HG03159 (cell line): ENCODE measurements around the gene ITGB1BP1.

Source experiments
- ATAC-seq: cut with Tn5 transposase; IDR thresholded peaks from one replicate; pipeline ENCODE4 v1.9.1; 2021; ENCODE audit warnings: mild to moderate bottlenecking, moderate library complexity; ENCODE audit not compliant: unreplicated experiment

ITGB1BP1 gene

DNA sequence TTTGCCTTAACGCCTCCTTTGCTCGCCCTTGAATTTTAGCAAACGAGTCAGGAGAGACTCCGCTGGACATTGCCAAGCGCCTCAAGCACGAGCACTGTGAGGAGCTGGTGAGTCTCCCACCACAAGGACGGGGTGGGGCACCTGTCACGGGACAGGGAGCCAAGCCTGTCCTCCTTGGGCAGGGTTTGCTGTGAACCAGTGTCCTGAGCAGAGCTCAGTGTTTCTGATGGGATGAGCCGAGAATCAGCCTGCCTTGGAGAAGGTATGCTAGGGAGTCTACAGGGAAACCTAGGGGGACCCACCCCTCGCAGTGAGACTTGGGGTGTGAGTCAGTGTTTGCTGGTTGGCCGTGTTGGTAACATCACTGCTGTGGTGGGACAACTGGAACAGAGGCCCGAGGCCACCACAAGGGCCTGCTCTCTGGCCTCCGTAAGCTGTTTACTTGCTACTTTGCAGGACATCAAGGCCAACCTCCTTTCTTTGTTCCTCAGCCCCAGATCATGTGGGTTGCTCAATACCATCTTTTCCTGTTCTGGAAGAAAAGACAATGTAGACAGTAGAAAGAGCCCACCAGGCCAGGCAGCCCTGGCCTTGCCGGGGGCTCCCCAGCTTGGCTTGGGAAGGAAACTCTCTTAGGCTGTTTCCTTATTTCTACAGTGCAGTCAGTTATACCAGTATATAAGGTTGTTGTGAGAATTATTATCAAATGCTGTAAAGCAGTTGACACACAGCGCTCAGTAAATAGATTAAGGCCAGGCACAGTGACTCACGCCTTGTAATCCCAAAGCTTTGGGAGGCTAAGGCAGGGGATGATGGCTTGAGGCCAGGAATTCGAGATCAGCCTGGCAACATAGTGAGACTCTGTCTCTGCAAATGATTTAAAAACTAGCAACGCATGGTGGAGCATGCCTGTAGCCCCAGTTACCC is 42.4 kb downstream of the ITGB1BP1 start:
- ATAC-seq: no peak

DNA sequence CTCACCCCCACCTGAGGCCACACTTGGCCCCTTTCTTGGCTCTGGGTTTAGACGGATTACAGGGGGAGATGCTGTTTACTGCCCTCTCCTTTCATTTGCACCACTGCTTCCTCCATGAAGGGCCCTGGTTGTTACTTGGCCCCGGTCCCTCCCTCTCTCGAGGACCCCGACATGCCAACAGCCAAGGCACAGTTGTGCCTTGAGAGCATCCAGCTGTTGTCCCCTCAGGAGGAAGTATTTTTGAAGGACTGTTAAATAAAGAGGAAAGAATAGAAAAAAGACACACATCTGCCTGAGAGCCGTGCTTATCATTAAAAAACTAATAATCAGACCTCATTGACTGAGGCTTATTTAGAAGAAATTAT is 44.0 kb downstream of the ITGB1BP1 start:
- no peak for ATAC-seq

DNA sequence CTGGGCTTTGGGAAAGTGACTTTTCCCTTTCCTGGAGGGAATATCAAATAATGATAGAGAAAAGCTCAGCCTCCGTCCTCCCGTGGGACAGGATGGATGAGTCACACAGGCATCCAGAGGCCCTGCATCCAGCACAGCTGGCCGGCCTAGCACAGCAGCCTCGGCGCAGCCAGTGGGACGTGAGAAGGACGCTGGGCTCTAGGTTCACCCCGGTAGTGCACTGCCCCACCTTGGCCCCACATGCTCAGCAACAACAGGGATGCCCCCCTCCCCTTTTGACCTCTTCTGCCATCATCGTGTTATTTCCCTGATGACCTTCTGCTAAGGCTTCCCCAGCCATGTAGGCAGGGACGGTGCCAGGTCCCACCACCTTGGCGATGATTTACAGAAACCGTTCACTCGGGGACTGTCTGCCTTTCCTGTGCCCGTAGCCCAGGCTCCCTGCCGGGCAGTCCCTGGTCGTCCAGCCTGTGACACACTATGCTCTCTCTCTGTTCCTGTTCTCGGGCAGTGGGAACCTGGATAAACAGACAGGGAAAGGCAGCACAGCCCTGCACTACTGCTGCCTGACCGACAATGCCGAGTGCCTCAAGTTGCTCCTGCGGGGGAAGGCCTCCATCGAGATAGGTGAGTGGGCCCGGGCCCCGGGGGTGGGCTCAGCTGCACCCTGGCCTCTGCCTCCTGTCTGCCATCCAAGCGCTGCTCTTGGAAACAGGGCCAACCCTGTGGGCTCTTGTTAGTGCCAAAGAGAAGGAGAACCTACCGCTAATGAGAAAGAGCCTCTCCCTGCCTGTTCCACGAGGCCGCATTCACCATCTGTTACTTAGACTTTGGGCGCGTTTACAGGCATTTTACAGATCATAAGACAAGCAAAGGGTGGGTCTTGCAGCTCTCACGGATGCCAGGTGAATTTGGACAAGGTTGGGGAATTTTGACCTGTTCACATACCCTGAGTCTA is 44.6 kb downstream of the ITGB1BP1 start:
- no peak for ATAC-seq

DNA sequence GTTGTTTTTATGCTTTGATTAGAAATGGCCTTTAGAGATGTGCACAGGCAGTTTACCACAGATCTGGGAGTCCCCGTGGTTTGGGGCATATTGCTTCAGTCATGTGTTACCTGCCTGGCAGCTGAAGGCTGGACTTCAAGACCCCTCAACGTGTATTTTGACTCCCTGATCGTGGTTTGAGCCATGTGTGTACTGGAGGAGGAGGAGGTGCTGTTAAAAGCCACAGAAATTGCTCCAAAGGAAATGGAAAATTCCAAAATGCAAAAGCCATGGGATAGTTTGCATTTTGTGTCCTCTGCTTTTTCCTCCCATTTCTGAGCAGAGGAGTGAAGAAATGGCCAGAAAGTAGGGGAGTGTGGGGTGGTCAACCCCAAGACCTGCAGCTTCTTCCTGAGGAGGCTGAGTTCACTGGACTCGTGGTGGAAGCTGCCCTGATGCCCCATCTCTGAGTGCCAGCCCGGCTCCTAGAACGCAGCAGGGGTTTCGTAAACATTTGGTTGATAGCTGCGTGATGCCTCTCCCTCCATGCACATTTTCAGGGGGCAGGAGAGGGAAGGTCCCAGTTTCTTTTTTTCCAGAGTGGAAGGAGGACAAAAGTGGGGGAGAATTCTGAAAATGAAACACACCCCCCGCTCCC is 45.7 kb downstream of the ITGB1BP1 start:
- ATAC-seq: no peak

DNA sequence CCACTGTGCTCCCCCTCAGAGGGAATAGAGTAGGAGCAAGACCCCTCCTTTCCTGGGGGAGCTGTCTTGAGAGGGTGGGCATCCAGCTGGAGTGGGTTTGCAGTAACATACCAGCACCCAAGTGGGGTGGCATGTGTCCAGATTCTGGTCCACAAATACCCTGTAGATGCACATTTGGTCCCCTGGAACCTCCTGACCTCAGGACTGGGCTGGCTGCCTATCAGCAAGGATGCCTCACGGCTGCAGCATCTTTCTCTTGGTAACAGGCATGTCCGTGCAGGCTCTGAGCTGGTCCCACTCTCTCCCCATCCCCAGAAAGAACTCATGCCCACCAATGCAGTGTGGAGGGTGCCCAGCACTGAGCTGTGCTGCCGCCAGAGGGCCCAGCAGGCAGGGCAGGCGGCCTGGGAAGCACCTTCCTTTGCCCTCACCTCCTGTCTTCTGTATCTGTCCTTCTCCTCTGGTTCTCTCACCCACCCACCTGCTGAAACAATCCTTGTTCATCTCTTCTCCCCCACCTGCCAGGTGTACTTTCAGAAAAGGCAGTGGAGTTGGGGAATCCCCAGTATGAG is 47.4 kb downstream of the ITGB1BP1 start:
- ATAC-seq: no peak

DNA sequence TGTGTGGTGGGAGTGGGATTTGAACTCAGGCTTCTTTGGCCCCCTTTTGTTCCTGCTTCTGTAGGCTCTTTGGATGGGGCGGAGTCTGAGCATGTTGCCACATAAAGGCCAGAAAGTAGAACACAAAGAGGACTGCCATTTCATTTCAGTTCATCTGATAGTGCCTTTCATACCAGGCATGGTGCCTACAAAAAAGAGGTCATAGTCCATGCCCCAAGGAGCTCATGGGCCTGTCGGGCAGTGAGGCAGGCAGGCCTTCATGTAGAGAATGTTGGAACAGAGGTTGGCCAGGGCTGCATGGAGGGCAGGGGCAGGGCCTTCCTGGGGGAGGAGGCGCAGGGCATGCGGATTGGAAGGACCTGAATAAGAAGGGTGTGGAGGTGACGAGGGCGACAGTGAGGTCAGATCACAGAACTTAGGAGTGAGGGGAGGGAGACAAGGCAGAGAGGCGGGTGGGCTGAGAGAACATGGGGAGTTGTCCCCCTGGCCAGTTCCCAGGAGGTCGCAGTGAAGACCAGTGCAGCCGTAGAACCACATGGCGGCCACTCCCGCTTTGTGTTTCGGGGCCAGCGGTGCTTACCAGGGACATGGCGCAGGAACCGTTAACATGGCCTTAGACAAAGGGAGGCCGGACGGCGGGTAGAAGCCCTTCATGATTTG is 49.1 kb downstream of the ITGB1BP1 start:
- no peak for ATAC-seq

DNA sequence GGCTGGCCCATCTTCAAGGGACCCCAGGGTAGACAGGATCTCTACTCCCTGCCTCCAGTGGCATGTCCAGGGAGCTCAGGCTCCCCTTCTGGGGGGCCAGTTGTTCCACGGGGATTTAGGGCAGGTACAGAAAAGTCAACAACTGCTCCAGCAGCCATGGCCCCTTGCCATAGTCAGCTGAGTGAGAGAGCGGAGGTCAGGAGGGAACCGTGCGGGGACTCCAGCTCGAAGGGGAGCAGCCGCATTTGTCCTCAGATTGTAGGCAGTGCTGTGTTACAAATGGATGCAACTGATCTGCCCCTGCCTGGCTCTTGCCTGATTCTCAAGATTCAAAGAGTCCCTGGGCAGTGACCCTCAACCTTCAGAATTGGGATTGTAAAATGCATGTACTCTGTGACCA is 49.9 kb downstream of the ITGB1BP1 start:
- no peak for ATAC-seq

DNA sequence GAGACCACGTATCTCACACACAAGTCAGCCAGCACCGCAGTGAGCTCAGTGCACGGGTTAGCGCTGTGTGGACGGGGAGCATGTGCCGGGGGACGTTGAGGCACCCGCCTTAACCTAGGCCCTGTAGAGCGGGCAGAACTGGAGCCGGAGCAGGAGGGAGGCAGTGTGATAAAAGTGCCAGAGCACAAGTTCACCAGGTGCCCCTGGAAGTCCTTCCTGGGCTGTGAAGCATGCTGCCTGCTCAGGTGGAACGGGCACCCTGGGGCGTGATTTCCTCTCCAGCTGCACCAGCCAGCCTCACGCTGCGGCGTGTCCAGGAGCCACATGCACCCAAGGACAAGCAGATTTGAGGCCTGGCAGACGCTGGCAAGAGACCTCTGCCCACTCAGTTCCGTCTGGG is 50.3 kb downstream of the ITGB1BP1 start:
- no peak for ATAC-seq

DNA sequence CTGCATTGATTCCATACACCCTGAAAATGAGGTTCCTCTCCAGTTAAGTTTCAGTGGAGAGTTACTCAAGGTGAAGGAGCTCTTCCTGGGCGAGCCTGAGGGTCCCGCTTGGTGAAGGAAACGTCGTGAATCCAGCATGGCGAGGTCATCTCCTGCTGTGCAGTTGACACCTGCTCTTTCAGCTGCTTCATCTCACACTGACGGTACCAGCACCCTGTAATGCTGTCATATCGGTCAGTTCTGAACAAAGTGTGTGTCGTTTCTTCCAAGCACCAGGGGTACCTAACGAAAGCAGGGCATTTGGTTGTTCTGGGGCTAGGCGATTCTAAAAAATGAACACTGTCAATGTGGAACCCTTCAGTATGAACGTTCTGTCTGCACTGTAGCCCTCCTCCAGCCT is 52.6 kb downstream of the ITGB1BP1 start:
- ATAC-seq: no peak

DNA sequence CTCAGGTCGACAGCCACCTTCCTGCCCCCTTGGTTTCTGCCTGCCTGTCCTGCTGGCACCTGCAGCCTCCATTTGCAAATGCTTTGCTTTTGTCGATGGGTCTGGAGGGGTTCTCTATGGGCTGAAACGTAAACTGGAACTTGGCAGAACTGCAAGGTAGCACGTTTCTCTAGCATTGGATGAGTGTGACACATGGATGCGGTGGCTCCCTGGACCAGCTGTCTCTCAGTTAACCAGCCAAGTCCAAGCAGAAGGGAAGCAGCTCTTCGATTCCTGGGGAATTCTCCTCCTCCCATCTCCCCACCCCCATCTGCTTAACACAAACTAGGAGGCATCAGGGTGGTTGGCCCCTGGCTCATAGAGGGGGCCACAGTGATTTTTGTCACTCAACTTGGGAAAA is 57.3 kb downstream of the ITGB1BP1 start:
- ATAC-seq: no peak

DNA sequence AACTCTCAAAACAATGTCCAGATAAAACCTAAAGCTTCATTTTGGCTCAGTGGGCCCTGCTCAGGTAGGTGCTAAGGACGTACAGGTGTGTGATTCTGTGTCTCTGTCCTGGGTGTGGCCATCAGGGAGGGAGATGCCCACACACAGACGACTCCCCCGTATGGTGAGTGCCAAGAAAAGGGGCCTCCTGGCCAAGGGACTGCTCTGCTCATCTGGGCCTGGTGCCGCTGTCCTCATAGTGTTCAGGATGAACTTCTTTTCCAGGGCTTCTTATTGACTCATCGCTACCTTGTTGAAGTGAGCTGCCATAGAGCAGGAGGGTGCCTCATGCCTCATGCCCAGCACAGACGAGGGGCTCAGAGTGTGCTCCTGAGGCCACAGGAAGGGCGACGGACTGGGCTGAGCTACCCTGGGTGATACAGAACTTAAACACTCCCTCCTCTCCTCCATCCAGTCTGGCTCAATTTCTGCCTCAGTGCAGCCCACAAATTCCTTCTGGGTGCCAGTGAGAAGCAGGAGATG is 57.8 kb downstream of the ITGB1BP1 start:
- no peak for ATAC-seq

DNA sequence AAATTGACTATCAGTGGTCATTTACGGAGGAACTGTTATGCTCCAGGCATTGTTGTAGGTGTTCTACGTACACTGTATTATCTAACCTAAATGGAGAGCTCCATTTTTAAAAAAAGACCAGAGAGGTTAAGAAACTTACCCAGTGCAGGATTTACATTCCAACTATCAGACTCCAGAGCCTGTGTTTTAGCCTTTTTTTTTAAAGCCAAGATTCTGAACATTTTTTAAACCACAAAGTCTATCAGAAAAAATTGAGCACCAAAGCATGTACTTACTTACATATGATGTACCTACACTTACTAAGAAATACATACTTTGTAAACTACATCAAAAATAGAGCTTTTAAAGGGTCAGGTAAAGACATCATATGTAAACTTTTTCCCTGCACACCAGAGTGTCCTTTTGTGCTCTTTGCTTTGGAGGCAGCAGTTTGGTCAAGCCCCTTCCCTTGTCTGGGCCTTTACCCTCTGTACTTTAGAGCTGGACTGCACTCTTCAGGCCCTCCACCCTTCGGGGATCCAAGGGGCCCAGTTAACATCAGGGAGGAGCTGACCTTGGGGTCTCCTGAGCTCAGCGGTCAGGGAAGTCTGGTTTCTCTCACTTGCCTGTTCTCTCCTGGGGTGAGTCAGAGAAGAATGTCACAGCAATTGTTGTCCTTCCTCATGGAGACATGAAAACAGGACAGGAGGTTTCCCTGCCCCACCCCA is 58.4 kb downstream of the ITGB1BP1 start:
- ATAC-seq: no peak

DNA sequence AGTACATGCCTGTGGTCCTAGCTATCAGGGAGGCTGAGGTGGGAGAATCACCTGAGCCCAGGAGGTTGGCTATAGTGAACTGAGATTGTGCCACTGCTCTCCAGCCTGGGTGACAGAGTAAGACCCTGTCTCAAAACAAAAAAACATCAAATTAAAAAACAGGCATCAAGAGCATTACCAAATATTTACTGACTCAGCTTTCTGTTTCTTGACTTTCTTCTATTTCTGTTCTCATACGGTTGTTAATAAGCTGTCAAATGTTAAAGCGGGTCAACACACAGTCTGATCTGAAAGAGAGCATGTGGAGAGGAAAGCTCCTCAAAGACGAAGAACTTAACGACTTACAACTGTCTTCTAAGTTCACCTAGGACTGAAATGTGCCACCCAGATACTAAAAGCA is 59.0 kb downstream of the ITGB1BP1 start:
- ATAC-seq: no peak

DNA sequence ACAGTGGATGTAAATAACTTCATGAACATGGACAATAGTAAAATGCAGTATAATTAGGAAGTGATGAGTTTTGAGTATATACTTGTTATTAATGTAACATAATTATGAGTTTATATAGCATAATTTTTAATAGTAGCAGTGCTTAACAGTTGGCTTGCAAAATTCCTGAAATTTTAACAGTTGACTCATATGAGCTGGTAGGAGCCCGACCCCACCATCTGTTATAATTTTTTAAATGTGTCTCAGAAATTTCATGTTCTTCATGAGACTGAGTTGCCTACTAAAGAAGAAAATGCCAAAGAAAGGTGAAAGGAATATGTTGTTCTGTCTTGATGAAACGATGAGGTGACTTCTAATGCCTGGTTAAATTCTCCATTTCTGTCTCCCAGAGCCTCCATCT is 62.6 kb downstream of the ITGB1BP1 start:
- no peak for ATAC-seq

DNA sequence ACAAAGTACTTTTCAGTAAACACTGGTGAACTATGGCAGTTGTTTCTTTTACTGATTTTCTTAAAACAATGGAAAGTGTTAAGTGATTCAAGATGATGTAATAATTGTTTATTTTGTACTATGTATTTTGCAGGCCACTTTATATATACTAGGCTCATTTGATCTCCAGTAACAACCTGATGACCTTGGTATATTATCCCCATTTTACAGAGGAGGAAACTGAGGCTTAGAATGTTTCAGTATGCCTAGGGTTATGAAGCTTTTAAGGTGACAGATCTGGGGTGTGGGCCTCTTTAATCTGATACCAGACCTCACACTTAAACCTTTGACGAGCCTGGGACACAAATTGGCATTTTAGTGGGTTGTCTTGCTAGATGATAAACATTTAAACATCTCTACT is 63.2 kb downstream of the ITGB1BP1 start:
- ATAC-seq: no peak

DNA sequence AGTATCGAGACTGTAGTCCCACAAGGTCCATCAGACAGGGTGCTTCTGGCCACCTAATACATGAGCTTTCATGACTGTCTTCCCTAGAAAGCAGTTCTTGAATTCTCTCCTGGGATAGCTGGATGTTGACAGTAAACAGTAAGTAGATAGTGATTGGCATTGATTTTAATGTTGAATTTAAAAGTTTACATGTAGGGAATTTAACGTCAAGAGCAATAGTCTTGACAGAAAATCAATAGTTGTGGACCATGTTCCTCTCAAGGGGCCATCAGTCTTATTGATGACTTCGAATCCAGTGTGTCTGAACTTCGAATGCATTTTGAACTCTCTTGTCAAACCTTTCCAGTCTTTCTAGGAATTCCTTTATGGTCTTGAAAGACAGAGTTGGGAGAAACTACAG is 63.9 kb downstream of the ITGB1BP1 start:
- ATAC-seq: no peak

DNA sequence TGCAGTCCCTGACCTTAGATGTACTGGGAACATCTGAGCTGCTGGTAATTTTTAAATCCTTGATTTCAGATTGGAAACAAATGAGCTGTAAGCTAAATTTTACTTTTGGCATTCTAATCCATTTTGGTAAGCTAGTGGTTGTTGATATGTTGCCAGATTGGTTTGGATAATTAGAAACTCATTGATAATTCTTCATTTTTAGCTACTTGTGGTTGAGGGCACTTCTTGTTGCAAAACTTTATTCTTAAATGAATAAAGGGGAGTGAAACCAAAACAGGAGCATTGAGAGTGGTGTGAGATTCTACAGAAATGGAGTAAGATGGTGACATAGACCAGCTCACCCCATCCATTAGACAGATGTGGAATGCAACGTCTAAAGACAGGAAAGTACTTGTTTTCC is 64.5 kb downstream of the ITGB1BP1 start:
- no peak for ATAC-seq

DNA sequence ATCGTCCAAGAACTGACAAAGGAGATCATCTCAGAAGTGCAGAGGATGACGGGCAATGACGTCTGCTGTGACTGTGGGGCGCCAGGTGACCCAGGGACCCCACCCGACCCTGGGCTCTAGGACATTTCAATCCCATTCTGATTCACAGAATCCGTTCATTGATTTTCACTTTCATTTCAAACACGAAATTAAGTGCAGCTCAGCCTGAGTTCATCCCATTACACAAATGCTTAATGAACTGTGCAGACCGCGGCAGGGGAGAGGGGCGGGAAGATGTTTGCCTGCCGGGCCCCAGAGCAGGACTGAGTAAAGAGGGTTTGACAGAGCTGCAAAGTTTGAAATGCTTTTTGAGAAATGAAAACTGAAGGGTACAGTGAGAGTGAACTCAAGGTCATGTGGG is 67.1 kb downstream of the ITGB1BP1 start:
- no peak for ATAC-seq

DNA sequence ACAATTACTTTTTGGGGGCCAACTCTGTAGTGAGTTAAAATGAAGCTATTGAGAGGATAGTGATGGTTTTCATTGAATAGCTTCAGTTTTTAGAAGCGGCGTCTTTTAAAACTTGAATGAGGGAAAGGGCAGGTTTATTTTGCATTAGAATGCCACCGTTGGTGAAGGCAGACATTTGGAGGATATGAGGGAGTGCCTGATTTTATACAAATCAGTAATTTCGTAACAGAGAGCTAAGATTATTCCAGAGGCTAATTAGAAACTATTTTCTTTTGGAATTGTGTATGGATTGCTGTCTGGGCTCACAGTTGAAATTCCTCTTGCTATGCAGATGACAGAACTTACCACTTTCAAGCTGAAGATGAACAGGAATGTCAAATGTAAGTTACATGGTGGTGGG is 67.6 kb downstream of the ITGB1BP1 start:
- no peak for ATAC-seq

DNA sequence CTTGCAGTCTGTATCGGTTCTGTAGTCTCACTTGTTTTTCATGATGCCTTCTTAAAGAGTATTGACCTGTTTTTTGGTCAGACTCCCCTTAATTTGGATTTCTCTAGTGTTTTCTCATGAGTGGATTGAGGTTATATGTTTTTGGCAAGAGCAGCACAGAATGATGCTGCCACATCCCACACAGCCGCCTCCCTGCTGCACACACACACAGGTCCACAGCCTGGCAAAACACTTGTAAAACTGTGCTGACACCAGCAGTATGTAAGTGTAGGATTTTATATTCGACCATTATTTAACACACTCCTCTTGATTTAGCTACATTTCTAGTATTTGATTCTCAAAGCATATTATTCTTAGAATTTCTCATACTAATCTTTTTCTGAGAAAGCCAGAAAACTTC is 68.1 kb downstream of the ITGB1BP1 start:
- no peak for ATAC-seq
